Mucosa of rectum (tissue), 2 donors: ENCODE results near the gene PTOV1.
A peak's percentile ranks its signal among the peaks of the same experiment; 100 is the strongest.

Source experiments
- H3K27ac ChIP-seq, 2 donors: one replicate each; pipeline ENCODE4 v1.7.0; 2013; ENCODE audit warnings: inconsistent platforms in 2 of 2, low read depth in 2 of 2, low read length in 2 of 2
- H3K27me3 ChIP-seq, 2 donors: one replicate each; pipeline ENCODE4 v1.7.0; 2013; ENCODE audit warnings: low read length in 2 of 2; ENCODE audit not compliant: control insufficient read depth in 2 of 2, insufficient read depth in 2 of 2
- H3K36me3 ChIP-seq, 2 donors: one replicate each; pipeline ENCODE4 v1.7.0; 2013; ENCODE audit warnings: low read length in 2 of 2; ENCODE audit not compliant: control insufficient read depth in 2 of 2, insufficient read depth in 2 of 2
- H3K4me1 ChIP-seq, 2 donors: one replicate each; pipeline ENCODE4 v1.7.0; 2013; ENCODE audit warnings: low read length in 2 of 2, mild to moderate bottlenecking in 1 of 2; ENCODE audit not compliant: control insufficient read depth in 2 of 2, insufficient read depth in 2 of 2
- H3K4me3 ChIP-seq, 2 donors: one replicate each; pipeline ENCODE4 v1.7.0; 2013; ENCODE audit warnings: low read length in 2 of 2
- H3K9ac ChIP-seq, 2 donors: one replicate each; pipeline ENCODE4 v1.7.0; 2013; ENCODE audit warnings: low read length in 2 of 2, low read depth in 1 of 2, mild to moderate bottlenecking in 1 of 2
- H3K9me3 ChIP-seq, 2 donors: one replicate each; pipeline ENCODE4 v1.7.0; 2013; ENCODE audit warnings: low read length in 2 of 2; ENCODE audit not compliant: control insufficient read depth in 2 of 2
- donor health status: healthy.
- donor health status: Normal muscosa, but diverticular disease.

Gene PTOV1

DNA sequence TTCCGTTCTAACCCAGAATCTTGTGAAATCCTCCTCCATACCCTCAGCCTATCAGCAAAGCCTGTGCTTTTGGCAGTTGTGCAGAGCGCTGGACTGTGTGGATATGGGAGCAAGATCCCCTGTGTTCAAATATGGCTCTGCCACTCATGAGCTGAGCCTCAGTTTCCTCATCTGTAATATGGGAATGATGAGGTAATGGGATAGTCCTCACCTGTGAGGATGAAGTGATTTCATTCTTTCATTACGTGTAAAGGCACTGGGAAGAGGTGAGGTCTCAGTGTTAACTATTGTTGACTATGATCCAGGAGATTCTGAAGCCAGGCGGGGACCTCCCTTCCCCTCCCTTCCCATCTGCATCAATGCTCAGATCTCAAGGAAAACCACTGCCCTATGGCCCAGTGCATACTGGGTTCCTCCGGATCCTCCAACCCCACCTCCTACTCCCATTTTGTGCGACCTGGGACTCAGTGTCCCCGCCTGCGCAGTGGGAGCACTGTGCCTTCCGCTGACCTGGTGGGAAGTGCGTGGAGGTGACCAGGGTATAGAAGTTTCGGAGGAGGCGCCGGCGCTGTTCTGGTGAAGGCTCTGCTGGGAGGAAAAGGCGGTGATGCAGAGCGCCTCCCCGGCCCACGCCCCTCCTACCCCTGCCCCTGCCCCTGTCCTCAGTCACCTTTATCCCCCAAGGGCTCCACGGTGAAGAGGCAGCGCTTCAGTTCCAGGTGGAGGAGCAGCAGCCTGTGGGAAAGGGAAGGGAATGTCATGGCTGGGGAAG, 42.9 kb upstream of the PTOV1 start:
- H3K9ac ChIP-seq: no peak overlapping the region
- no peaks in the 10 kb centered on the region for H3K27me3 ChIP-seq
- no peaks in the 10 kb centered on the region for H3K9me3 ChIP-seq
- peak overlapping the region in 1 of 2 donors; percentile 32 for H3K27ac ChIP-seq
- no peak overlapping the region for H3K4me3 ChIP-seq
- peaks cover 8 to 10% of the 10 kb centered on the region in 2 donors for H3K4me1 ChIP-seq
- H3K36me3 ChIP-seq: peaks cover 6% of the 10 kb centered on the region in 2 donors

- H3K36me3 ChIP-seq: peaks cover 0 to 2% of the 10 kb centered on the region in 2 donors
These were observed 42.2 kb upstream of the PTOV1 start for GRCh38 chr19:49808711-49809159.

DNA sequence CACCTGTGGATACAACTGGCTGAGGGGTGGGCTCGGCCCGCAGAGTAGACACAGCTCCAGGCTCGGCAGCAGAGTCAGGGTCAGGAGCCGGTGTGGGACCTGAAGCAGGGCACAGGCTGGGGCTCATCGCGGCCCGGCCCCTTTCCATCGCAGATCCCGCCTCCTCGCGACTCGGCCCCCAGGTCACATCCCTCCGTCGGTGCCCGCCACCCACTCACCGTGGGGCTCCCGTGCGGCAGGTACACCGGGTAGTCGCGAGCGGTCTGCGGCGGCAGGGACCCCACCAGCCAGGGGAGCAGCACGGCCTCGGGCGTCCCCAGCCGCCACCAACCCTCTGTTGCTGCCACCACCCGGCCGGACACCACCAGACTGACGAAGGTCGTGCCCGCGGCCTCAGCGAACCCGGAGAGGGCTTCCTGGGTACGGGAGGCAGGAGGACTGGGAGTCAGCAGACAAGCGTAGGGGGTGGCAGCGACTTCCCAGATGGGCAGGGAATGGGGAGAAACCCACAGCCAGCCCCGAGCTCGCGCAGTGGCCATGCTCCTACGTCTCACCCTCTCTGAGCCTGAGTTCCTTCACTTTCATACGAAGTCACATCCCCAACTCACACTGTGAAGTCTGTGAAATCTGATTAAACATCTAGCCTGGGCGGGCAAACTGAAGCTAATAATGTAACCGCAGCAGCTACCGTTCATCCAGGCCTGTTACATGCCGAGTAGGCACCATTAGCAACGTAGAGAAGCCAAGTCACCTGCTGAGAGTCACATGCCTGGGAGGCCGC, 41.6 kb upstream of the PTOV1 start:
- Histone ChIP-seq H3K27me3 (no peaks in the 10 kb centered on the region), H3K9me3 (no peaks in the 10 kb centered on the region), H3K27ac (peak overlapping the region; percentile 35 to 70), H3K4me3 (peak overlapping the region; percentile 77 to 78), H3K4me1 (peaks cover 8 to 10% of the 10 kb centered on the region in 2 donors), H3K36me3 (peaks cover 0 to 2% of the 10 kb centered on the region in 2 donors), H3K9ac (peak overlapping the region; percentile 49 to 80)

More at GRCh38 chr19:49808711-49809159, 42.2 kb upstream of the PTOV1 start:
- Histone ChIP-seq H3K27ac (peak overlapping the region; percentile 35 to 70), H3K9me3 (no peaks in the 10 kb centered on the region), H3K27me3 (no peaks in the 10 kb centered on the region), H3K4me3 (peak overlapping the region; percentile 77 to 78), H3K9ac (peak overlapping the region; percentile 49 to 80), H3K4me1 (peaks cover 8 to 10% of the 10 kb centered on the region in 2 donors)

GRCh38 chr19:49809941-49810389, 41.0 kb upstream of the PTOV1 start:
- peaks cover 8 to 10% of the 10 kb centered on the region in 2 donors for H3K4me1 ChIP-seq
- H3K4me3 ChIP-seq: peak overlapping the region in 1 of 2 donors; percentile 77

GRCh38 chr19:49811328-49811727, 39.6 kb upstream of the PTOV1 start:
- Histone ChIP-seq H3K27me3 (no peaks in the 10 kb centered on the region), H3K4me1 (peaks cover 8 to 10% of the 10 kb centered on the region in 2 donors), H3K9ac (no peak overlapping the region), H3K27ac (no peak overlapping the region), H3K9me3 (no peaks in the 10 kb centered on the region), H3K4me3 (no peak overlapping the region), H3K36me3 (peaks cover 0 to 2% of the 10 kb centered on the region in 2 donors)

More at GRCh38 chr19:49809941-49810389, 41.0 kb upstream of the PTOV1 start:
- Histone ChIP-seq H3K9me3 (no peaks in the 10 kb centered on the region), H3K27ac (peak overlapping the region in 1 of 2 donors; percentile 70), H3K27me3 (no peaks in the 10 kb centered on the region), H3K9ac (no peak overlapping the region), H3K36me3 (peaks cover 0 to 2% of the 10 kb centered on the region in 2 donors)

DNA sequence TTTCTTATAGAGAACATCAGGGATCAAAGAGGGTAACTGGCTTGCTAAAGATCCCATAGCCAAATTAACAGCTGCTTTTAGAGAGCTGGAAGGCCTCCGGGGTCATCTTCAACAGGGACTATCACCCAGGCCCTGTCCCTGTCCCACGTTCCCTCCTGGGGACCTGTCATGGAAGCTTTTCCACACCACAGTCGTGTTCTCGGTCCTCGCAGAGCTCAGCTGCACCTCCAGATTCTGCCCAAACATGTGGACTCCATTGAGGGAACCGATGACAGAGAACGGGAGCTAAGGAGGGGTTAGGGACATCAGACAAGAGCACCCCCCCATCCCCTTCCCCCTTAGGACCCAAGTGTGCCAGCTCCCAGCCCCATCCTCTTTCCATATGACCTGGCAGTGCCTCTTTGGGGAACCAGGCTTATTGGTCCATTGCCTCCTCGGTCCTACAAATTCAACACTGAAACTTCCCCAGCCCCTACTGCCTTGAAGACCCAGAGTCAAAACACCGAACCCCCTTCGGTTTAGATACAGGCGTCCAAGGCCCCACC, 38.4 kb upstream of the PTOV1 start:
- Histone ChIP-seq H3K4me1 (peaks cover 8 to 10% of the 10 kb centered on the region in 2 donors), H3K27me3 (no peaks in the 10 kb centered on the region), H3K9me3 (no peaks in the 10 kb centered on the region), H3K9ac (peak overlapping the region; percentile 56 to 63), H3K27ac (peak overlapping the region; percentile 82), H3K4me3 (peak overlapping the region; percentile 86 to 91), H3K36me3 (no peaks in the 10 kb centered on the region)

GRCh38 chr19:49812997-49813861, 37.7 kb upstream of the PTOV1 start, which contains the start of gene FUZ:
Gene FUZ (minus strand): TSS chr19:49813292. CDS start chr19:49813106, 186 bp downstream.
- no peaks in the 10 kb centered on the region for H3K9me3 ChIP-seq
- H3K9ac ChIP-seq: peak within 1 kb of the TSS; percentile 56 to 63
- H3K27me3 ChIP-seq: no peaks in the 10 kb centered on the region
- H3K4me1 ChIP-seq: peaks cover 8 to 10% of the 10 kb centered on the region in 2 donors
- H3K36me3 ChIP-seq: no peaks in the 10 kb centered on the region
- H3K4me3 ChIP-seq: peak within 1 kb of the TSS; percentile 86 to 91
- H3K27ac ChIP-seq: peak within 1 kb of the TSS; percentile 82

- H3K9ac ChIP-seq: no peak overlapping the region
- peaks cover 12 to 15% of the 10 kb centered on the region in 2 donors for H3K4me1 ChIP-seq
- H3K9me3 ChIP-seq: no peaks in the 10 kb centered on the region
- H3K36me3 ChIP-seq: no peaks in the 10 kb centered on the region
- no peaks in the 10 kb centered on the region for H3K27me3 ChIP-seq
- H3K27ac ChIP-seq: no peak overlapping the region
- peak overlapping the region in 1 of 2 donors; percentile 91 for H3K4me3 ChIP-seq
These were observed 36.9 kb upstream of the PTOV1 start for GRCh38 chr19:49814010-49814409.

GRCh38 chr19:49816590-49816989, 34.4 kb upstream of the PTOV1 start:
- Histone ChIP-seq H3K27me3 (no peaks in the 10 kb centered on the region), H3K9me3 (no peaks in the 10 kb centered on the region), H3K27ac (peak overlapping the region; percentile 91 to 95), H3K4me1 (peaks cover 9 to 11% of the 10 kb centered on the region in 2 donors), H3K36me3 (peaks cover 0 to 3% of the 10 kb centered on the region in 2 donors), H3K9ac (no peak overlapping the region), H3K4me3 (no peak overlapping the region)
